HG02885 (cell line): ENCODE measurements around the gene PARG.
"Not testable (repeated sequence)": the region's sequence is repeated elsewhere in the genome, so short reads cannot be mapped to it uniquely, and the experiment has no call there.

Experiments used
- ATAC-seq: cut with Tn5 transposase; IDR thresholded peaks from one replicate; pipeline ENCODE4 v1.9.1; 2021; ENCODE audit warnings: mild to moderate bottlenecking; ENCODE audit not compliant: unreplicated experiment, poor library complexity

PARG gene

GRCh38 chr10:49833168-49833567 lies 108.7 kb downstream of the PARG start:
- no peak for ATAC-seq

- ATAC-seq = no peak
Measured at GRCh38 chr10:49831352-49832035, 110.3 kb downstream of the PARG start.

- ATAC-seq = no peak
Measured at GRCh38 chr10:49830846-49831245, 111.0 kb downstream of the PARG start.

- no peak for ATAC-seq
Measured at GRCh38 chr10:49830016-49830415, 111.8 kb downstream of the PARG start.

GRCh38 chr10:49827297-49827696 lies 114.5 kb downstream of the PARG start:
- peak; percentile 79 for ATAC-seq

- no peak for ATAC-seq
Measured at GRCh38 chr10:49819234-49819958, 122.4 kb downstream of the PARG start.

GRCh38 chr10:49817845-49818244 lies 124.0 kb downstream of the PARG start:
- ATAC-seq = no peak

GRCh38 chr10:49803988-49804387 lies 137.8 kb downstream of the PARG start:
- no peak for ATAC-seq

- no peak for ATAC-seq
Measured at GRCh38 chr10:49798275-49798674, 143.6 kb downstream of the PARG start.

- no peak for ATAC-seq
Measured at GRCh38 chr10:49791100-49791499, 150.7 kb downstream of the PARG start.

GRCh38 chr10:49784681-49785080 lies 157.1 kb downstream of the PARG start:
- no peak for ATAC-seq

- no peak for ATAC-seq
Measured at GRCh38 chr10:49783645-49784044, 158.2 kb downstream of the PARG start.

GRCh38 chr10:49781247-49781646 lies 160.6 kb downstream of the PARG start:
- no peak for ATAC-seq

- ATAC-seq = no peak
Measured at GRCh38 chr10:49778197-49778596, 163.6 kb downstream of the PARG start.

GRCh38 chr10:49776851-49777250 lies 165.0 kb downstream of the PARG start:
- ATAC-seq = no peak

GRCh38 chr10:49775014-49775413 lies 166.8 kb downstream of the PARG start:
- ATAC-seq = no peak

- ATAC-seq = not testable (repeated sequence)
Measured at GRCh38 chr10:49772944-49773343, 168.9 kb downstream of the PARG start.

- not testable (repeated sequence) for ATAC-seq
Measured at GRCh38 chr10:49771046-49771445, 170.8 kb downstream of the PARG start.

GRCh38 chr10:49769692-49770091 lies 172.1 kb downstream of the PARG start:
- ATAC-seq = no peak

GRCh38 chr10:49768731-49769130 lies 173.1 kb downstream of the PARG start:
- no peak for ATAC-seq

GRCh38 chr10:49768329-49768728 lies 173.5 kb downstream of the PARG start:
- no peak for ATAC-seq
